Osteoblast (primary cell): ENCODE results near the gene LARP6. TPM values are rescaled to one million over a fixed set of nuclear protein-coding genes. Genes with fewer than 3 reads are reported as not detected.

Experiments
- DNase-seq: peaks from one replicate; pipeline ENCODE4 v3.0.0; 2011; ENCODE audit warnings: low spot score, mixed read lengths; ENCODE audit not compliant: insufficient read length; ENCODE audit errors: missing footprints
- H2AFZ ChIP-seq: 2 replicates; pipeline ENCODE4 v1.6.0; 2011; ENCODE audit warnings: mild to moderate bottlenecking, low read length
- H3K27ac ChIP-seq: 2 replicates; pipeline ENCODE4 v1.5.1; 2011; ENCODE audit warnings: mild to moderate bottlenecking, low read depth, low read length, moderate library complexity
- H3K27me3 ChIP-seq: 2 replicates; pipeline ENCODE4 v1.6.0; 2012; ENCODE audit warnings: mild to moderate bottlenecking, control low read depth, inconsistent platforms, low read length, moderate library complexity; ENCODE audit not compliant: insufficient read depth
- H3K36me3 ChIP-seq: 2 replicates; pipeline ENCODE4 v1.5.1; 2011; ENCODE audit warnings: mild to moderate bottlenecking, low read length, control low read depth, moderate library complexity; ENCODE audit not compliant: insufficient read depth
- H3K4me1 ChIP-seq: 2 replicates; pipeline ENCODE4 v1.5.1; 2011; ENCODE audit warnings: mild to moderate bottlenecking, low read length, control low read depth, moderate library complexity; ENCODE audit not compliant: insufficient read depth
- H3K4me2 ChIP-seq: 2 replicates; pipeline ENCODE4 v1.6.0; 2011; ENCODE audit warnings: mild to moderate bottlenecking, low read length; ENCODE audit not compliant: insufficient read depth
- H3K4me3 ChIP-seq: fragments of 200-600 bp; sonication (generic); 3 replicates; pipeline ENCODE4 v1.5.1; 2012; ENCODE audit warnings: mild to moderate bottlenecking, low read length, inconsistent platforms; ENCODE audit not compliant: insufficient read depth
- H3K79me2 ChIP-seq: 2 replicates; pipeline ENCODE4 v1.6.0; 2012; ENCODE audit warnings: mild to moderate bottlenecking, low read length, control low read depth, inconsistent platforms; ENCODE audit not compliant: insufficient read depth
- H3K9me3 ChIP-seq: 2 replicates; pipeline ENCODE4 v1.5.1; 2011; ENCODE audit warnings: low read depth, low read length, control low read depth
- H4K20me1 ChIP-seq: 2 replicates; pipeline ENCODE4 v1.6.0; 2012; ENCODE audit warnings: mild to moderate bottlenecking, low read length, control low read depth; ENCODE audit not compliant: insufficient read depth
- total RNA-seq: library from RNA; depleted of rRNA; stranded (reverse); fragments of >200 nt; gene quantifications from 2 replicates; pipeline ENCODE4 v1.2.3, GENCODE V29; 2012
- TF ChIP-seq, protein P1 (sequence below): IDR thresholded peaks from 2 replicates; pipeline ENCODE4 v1.5.1; 2011; ENCODE audit warnings: mild to moderate bottlenecking, low read depth, low read length, moderate library complexity; ENCODE audit errors: extremely low read depth

Gene LARP6
- total RNA-seq, 1 donor = 77.4 TPM

DNA sequence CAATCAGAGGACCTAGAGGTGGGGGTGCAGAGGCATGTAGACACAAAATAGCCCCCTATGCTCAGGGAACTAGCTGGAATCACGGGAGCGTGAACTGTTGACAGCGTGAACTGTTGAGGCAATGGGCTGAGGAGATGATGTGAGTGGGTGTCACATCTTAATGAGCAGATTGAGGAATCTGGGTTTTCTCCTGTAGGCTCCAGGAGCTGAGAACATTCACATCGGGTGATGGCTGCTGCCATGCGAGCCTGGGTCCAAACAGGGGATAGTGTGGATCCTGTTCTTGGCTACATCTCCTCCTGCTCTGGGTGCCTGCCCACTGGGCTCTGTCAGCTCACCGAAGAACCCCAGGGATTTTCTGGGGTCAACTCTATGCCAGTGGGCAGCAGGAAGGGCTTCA, 2.1 kb downstream of the LARP6 start:
- Histone ChIP-seq H3K4me1 (peaks cover 49% of the 10 kb centered on the region), H3K4me3 (peak overlapping the region; percentile 97), H3K27me3 (no peaks in the 10 kb centered on the region), H3K4me2 (peak overlapping the region; percentile 93), H3K79me2 (peaks cover 57% of the 10 kb centered on the region), H2AFZ (no peak overlapping the region), H3K27ac (peak overlapping the region; percentile 97), H4K20me1 (peaks cover 17% of the 10 kb centered on the region), H3K9me3 (no peaks in the 10 kb centered on the region), H3K36me3 (peaks cover 19% of the 10 kb centered on the region)
- TF ChIP-seq, protein P1, sequence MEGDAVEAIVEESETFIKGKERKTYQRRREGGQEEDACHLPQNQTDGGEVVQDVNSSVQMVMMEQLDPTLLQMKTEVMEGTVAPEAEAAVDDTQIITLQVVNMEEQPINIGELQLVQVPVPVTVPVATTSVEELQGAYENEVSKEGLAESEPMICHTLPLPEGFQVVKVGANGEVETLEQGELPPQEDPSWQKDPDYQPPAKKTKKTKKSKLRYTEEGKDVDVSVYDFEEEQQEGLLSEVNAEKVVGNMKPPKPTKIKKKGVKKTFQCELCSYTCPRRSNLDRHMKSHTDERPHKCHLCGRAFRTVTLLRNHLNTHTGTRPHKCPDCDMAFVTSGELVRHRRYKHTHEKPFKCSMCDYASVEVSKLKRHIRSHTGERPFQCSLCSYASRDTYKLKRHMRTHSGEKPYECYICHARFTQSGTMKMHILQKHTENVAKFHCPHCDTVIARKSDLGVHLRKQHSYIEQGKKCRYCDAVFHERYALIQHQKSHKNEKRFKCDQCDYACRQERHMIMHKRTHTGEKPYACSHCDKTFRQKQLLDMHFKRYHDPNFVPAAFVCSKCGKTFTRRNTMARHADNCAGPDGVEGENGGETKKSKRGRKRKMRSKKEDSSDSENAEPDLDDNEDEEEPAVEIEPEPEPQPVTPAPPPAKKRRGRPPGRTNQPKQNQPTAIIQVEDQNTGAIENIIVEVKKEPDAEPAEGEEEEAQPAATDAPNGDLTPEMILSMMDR = no peak
- no peak for DNase-seq

DNA sequence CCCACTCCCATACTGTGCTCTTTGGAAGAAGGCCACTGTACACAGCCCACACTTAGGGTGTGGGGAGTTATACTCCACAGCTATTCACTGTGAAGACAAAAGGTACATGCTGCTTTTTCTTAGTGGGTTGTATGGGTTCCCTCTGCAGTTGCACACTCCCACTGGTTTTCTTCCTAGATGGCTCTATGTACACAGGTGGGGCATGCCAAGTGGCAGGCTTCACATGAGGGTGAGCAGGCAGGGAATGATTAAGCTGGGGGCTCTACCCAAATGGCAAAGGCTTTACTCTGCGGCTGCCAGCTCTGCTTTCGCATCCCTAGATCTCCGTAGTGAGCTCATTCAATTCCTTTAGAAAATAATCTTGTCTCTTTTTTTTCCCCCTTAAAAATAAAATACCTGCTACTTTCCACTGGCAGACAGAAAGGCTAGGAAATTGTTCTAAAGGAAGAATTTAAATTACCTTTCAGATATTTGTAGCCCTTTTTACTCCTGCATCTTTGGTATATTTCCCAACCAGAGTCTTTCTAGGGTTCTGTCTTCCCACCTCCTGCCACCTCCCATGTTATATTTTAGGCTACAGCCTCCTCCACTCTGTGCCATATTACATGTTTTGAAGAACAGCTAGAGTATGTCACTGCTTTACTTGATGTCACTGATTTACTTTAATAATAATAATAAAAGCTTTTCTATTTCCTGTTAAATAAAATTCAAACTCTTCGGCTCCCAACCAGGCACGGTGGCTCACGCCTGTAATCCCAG, 8.2 kb downstream of the LARP6 start:
- TF ChIP-seq, protein P1 = no peak
- H3K79me2 ChIP-seq = peaks cover 72% of the 10 kb centered on the region

DNA sequence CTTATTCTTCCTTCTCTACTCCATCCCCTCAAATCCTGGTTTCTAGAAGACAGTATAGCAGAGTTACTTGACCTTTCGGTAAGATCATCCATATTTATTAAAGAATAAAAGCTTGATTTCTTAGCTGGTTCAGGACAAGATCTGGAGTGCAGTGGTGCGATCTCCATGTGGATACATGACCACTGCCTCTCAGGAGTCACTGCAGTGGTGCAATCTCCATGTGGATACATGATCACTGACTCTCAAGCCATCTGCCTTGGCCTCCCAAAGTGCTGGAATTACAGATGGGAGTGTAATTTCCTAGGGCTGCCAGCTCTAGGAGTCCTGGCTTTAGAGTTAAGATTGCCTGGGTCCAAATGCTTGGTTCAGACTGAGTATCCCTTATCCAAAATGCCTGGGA, 16.5 kb downstream of the LARP6 start:
- Histone ChIP-seq H2AFZ (no peak overlapping the region), H3K27me3 (no peaks in the 10 kb centered on the region), H3K27ac (no peak overlapping the region), H4K20me1 (peaks cover 4% of the 10 kb centered on the region), H3K4me1 (peaks cover 20% of the 10 kb centered on the region), H3K9me3 (no peaks in the 10 kb centered on the region), H3K79me2 (peaks cover 43% of the 10 kb centered on the region), H3K4me3 (no peak overlapping the region), H3K36me3 (peaks cover 32% of the 10 kb centered on the region), H3K4me2 (no peak overlapping the region)
- DNase-seq = no peak
- TF ChIP-seq, protein P1 = no peak

More for the DNA sequence above, 8.2 kb downstream of the LARP6 start:
- DNase-seq = no peak
- H2AFZ ChIP-seq = no peak overlapping the region
- peaks cover 7% of the 10 kb centered on the region for H3K36me3 ChIP-seq
- H3K4me2 ChIP-seq = no peak overlapping the region
- no peak overlapping the region for H3K27ac ChIP-seq
- no peak overlapping the region for H3K4me3 ChIP-seq
- H3K27me3 ChIP-seq = no peaks in the 10 kb centered on the region
- H3K9me3 ChIP-seq = no peaks in the 10 kb centered on the region
- H3K4me1 ChIP-seq = peaks cover 3% of the 10 kb centered on the region
- peaks cover 10% of the 10 kb centered on the region for H4K20me1 ChIP-seq

DNA sequence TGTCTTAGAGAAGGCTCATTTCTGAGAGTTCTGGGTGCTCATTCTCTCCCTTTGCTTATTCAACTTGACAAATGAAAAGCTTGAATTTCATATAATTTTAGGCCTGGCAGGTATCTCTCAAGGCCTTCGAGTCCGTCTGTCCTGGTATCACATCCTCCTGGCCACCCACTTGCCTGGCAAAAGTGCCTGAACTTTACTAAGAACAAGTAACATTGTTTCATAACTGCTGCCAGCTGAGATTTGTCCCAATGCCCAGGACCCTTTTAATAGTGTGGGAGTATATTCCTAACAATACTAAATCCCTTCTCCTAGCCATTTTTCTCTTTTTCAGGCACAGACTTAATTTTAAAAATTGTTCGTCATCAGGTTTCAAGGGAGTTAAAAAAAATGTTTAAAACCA, 18.1 kb downstream of the LARP6 start:
- H3K4me2 ChIP-seq = no peak overlapping the region
- H3K27me3 ChIP-seq = no peaks in the 10 kb centered on the region
- H4K20me1 ChIP-seq = peaks cover 4% of the 10 kb centered on the region
- no peaks in the 10 kb centered on the region for H3K9me3 ChIP-seq
- no peak overlapping the region for H2AFZ ChIP-seq
- H3K36me3 ChIP-seq = peaks cover 49% of the 10 kb centered on the region
- H3K27ac ChIP-seq = peak overlapping the region; percentile 6
- H3K4me1 ChIP-seq = peaks cover 20% of the 10 kb centered on the region
- no peak overlapping the region for H3K4me3 ChIP-seq
- H3K79me2 ChIP-seq = peaks cover 45% of the 10 kb centered on the region
- no peak for DNase-seq
- TF ChIP-seq, protein P1 = no peak
